OCI-LY3 (cell line): ENCODE results near the gene GTF2IRD1.
"Not testable (repeated sequence)": the region's sequence is repeated elsewhere in the genome, so short reads cannot be mapped to it uniquely, and the experiment has no call there.

Experiments used
- H2AFZ ChIP-seq: fragments of 200-600, 300-600 bp; shearing (Covaris generic); 2 replicates; pipeline ENCODE4 v1.6.0; 2014; ENCODE audit warnings: antibody characterized with exemption, low read depth, low read length
- H3K27ac ChIP-seq: fragments of 200-600, 300-600 bp; sonication (generic); 2 replicates; pipeline ENCODE4 v1.5.1; 2014; ENCODE audit warnings: mild to moderate bottlenecking, low read length, moderate library complexity, mixed read lengths
- H3K27me3 ChIP-seq: fragments of 200-600, 300-600 bp; sonication (generic); 2 replicates; pipeline ENCODE4 v1.6.1; 2014; ENCODE audit warnings: low read depth, low read length, mixed read lengths
- H3K36me3 ChIP-seq: fragments of 200-600, 300-600 bp; sonication (generic); replicated peaks from 2 replicates; pipeline ENCODE3; 2014; ENCODE audit warnings: low read depth, low read length, mixed read lengths
- H3K4me1 ChIP-seq: fragments of 300-600, 200-600 bp; sonication (generic); 2 replicates; pipeline ENCODE4 v1.6.1; 2014; ENCODE audit warnings: low read length, mixed read lengths
- H3K4me2 ChIP-seq: fragments of 200-600, 300-600 bp; sonication (generic); 2 replicates; pipeline ENCODE4 v1.6.1; 2014; ENCODE audit warnings: low read length, mixed read lengths
- H3K4me3 ChIP-seq: fragments of 300-600, 200-600 bp; sonication (generic); 2 replicates; pipeline ENCODE4 v1.5.1; 2014; ENCODE audit warnings: antibody characterized with exemption, mild to moderate bottlenecking, low read length, moderate library complexity
- H3K79me2 ChIP-seq: fragments of 300-600, 200-600 bp; shearing (Covaris generic); 2 replicates; pipeline ENCODE4 v1.6.1; 2014; ENCODE audit warnings: mild to moderate bottlenecking, low read length, mixed read lengths
- H3K9ac ChIP-seq: fragments of 300-600, 200-600 bp; shearing (Covaris generic); 2 replicates; pipeline ENCODE4 v1.6.0; 2014; ENCODE audit warnings: mild to moderate bottlenecking, low read length, moderate library complexity
- H3K9me3 ChIP-seq: fragments of 200-600, 300-600 bp; shearing (Covaris generic); 2 replicates; pipeline ENCODE4 v1.6.1; 2014; ENCODE audit warnings: low read length, mixed read lengths; ENCODE audit not compliant: insufficient read depth
- H4K20me1 ChIP-seq: fragments of 200-600, 300-600 bp; sonication (generic); 2 replicates; pipeline ENCODE4 v1.6.1; 2016; ENCODE audit warnings: low read length, mixed read lengths; ENCODE audit not compliant: insufficient read depth

GTF2IRD1 gene

GRCh38 chr7:74651133-74651504 lies 197.4 kb downstream of the GTF2IRD1 start:
- H3K4me3 ChIP-seq: peak overlapping the region; percentile 75
- H3K27ac ChIP-seq: peak overlapping the region; percentile 97
- not testable (repeated sequence) for H2AFZ ChIP-seq, H3K36me3 ChIP-seq, H3K9me3 ChIP-seq, H4K20me1 ChIP-seq, H3K27me3 ChIP-seq
- H3K9ac ChIP-seq: peak overlapping the region; percentile 71
- H3K79me2 ChIP-seq: peaks cover 17% of the 10 kb centered on the region; the same call in 1 of the 2 replicates
- peaks cover 40% of the 10 kb centered on the region for H3K4me1 ChIP-seq
- peak overlapping the region; percentile 96 for H3K4me2 ChIP-seq
